Amniotic stem cell (primary cell): ENCODE data around the gene MRPS6.

Experiments used
- DNase-seq: peaks from one replicate; lab custom pipeline; 2025; lab: John Stamatoyannopoulos, UW

MRPS6 gene

GRCh38 chr21:34132926-34133325 lies 59.5 kb downstream of the MRPS6 start:
- DNase-seq, result no peak

DNA sequence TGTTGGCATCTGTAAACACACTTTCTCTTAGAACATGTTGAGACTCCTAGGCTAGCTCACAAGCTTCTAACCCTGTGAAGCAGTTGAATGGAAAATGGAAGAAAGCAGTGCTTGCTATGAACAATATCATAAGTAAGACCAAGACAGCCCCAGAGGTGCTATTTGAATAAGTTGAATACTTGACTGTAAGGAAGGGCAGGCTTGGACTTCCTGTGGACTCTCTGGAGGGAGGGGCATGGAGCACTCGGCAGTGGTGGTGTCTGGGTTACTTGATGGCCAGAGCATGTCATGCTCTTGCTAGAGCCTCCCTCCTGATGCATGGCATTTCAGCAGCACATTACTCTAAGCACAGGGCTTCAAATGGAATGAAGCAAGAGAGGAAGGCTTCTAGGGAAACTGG lies 60.0 kb downstream of the MRPS6 start:
- no peak for DNase-seq

- DNase-seq, result no peak
These were observed 60.4 kb downstream of the MRPS6 start for GRCh38 chr21:34133802-34134201.

DNA sequence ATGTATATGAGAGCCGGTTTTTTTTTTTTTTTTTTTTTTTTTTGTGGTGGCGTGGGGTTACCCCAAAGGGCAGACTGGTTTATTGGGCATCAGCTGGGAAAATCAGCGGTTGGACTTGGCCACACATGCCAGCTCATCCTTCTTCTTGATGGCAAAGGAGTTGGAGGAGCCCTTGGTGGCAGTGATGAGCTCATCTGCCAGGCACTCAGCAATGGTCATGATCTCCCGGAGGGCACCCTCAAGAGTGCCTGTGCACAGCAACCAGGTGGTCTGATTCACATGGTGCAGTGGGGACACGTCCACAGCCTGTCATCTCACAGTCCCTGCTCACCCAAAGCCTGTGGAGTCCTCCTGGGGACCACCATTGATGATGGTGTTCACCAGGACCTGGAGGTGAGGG lies 62.0 kb downstream of the MRPS6 start:
- no peak for DNase-seq

GRCh38 chr21:34141373-34141772 lies 68.0 kb downstream of the MRPS6 start:
- DNase-seq, result no peak

GRCh38 chr21:34143685-34144182 lies 70.4 kb downstream of the MRPS6 start:
- DNase-seq, result no peak

GRCh38 chr21:34144224-34144623 lies 70.8 kb downstream of the MRPS6 start:
- DNase-seq, result no peak

DNA sequence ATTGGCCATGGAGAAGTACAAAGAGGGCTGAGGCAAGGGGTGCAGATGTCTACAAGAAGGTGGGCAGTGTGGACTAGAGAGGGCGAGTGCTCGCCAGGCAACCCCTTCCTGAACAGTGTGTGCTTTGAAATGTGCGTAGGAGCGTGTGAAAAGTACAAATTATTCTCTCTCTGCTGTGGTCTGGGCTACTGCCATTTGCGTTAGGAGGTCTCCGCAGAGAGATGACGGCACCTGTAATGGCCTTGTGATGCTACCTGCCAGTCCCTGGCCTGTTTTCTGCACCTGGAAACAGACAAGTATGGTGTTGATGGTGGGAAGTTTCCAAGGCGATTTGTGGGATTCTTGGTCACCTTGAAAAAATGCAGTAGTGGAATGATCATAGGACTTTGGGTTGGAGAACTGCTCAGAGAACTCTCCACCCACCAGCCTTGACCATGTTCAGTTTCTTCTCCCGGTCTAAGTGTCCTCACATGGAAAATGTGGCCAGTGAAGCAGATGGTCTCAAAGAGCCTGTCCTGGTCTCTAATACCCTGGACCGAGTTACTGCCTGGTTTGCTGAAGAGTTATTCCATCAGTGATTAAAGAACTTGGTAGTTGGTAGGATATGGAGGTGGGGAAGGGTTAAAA lies 74.5 kb downstream of the MRPS6 start:
- no peak for DNase-seq

GRCh38 chr21:34148419-34148804 lies 75.0 kb downstream of the MRPS6 start:
- no peak for DNase-seq

DNA sequence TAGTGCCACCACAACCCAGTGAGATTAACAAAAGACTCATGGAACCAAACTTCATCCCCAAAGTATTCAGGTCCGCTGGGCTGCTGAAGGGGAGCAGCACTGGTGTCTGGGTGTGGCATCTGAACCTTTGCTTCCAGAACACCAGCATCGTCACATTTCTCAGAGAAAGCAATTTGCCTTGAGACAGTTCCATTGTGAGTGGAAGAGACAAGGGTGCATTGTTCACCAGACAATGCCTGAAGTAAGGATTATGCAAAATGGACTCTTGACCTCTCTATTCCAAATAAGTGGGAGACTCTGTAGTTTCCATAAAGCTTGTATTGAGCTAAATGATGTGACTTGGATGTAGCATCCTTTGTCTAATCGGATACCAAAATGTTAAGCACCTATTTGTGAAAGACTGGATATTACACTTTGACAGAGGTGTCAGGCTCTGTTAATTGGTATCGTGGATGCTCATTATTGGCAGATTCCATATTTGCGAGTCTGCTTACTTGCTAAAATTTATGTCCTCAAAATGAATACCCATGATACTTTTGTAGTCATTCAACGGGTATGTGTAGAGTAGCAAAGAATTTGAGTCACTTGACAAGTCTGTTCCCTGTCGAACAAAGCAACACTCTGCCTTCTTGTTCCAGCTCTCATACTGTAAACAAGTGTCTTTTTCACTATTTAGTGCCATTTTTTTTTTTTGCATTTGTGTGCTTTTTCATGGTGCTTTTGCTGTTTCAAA lies 75.6 kb downstream of the MRPS6 start:
- DNase-seq, result no peak

- no peak for DNase-seq
These were observed 79.1 kb downstream of the MRPS6 start for GRCh38 chr21:34152500-34152899.

GRCh38 chr21:34154878-34155277 lies 81.5 kb downstream of the MRPS6 start:
- DNase-seq, result no peak

GRCh38 chr21:34156957-34157356 lies 83.6 kb downstream of the MRPS6 start:
- no peak for DNase-seq

GRCh38 chr21:34157521-34157920 lies 84.1 kb downstream of the MRPS6 start:
- no peak for DNase-seq

DNA sequence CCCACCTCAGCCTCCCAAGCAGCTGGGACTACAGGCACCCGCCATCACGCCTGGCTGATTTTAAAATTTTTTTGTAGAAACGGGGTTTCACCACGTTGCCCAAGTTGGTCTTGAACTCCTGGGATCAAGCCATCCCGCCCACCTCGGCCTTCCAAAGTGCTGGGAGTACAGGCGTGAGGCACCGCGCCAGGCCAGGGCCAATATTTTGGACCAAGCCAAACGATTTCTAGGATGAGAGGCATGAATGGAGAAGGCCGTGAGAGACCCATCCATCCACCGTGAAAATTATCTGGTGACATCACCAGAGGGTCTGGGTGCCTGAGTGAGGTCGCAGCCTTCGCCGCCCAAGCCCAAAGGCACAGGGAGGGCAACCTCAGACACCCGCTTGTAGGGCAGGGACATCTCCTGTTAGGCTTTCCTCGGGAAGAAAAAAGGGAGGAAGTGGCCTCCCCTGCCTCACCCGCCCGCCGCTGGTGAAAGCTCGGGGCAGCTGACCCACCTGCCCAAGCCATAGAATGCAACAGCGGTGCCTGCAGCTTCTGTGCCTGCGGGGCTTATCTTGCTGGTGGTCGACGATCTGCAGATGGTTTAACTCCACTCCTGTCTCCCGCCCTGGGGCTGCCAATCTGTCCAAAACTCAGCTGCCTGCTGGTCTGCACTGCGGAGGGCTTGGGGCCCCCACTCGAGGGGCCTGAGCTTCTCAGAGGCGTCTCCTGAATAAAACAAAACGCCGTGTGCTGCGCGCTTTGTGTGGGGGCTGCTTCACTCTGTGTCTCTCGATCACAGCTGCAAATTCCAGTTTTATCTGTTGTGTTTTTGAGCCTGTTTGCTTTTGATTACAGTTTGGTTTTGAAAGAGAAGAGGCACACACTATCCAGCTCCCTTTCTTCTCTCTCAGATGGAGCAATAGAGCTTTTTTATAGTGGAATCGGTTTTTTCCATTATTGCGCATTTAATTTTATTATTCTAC lies 85.8 kb downstream of the MRPS6 start:
- DNase-seq, result no peak

DNA sequence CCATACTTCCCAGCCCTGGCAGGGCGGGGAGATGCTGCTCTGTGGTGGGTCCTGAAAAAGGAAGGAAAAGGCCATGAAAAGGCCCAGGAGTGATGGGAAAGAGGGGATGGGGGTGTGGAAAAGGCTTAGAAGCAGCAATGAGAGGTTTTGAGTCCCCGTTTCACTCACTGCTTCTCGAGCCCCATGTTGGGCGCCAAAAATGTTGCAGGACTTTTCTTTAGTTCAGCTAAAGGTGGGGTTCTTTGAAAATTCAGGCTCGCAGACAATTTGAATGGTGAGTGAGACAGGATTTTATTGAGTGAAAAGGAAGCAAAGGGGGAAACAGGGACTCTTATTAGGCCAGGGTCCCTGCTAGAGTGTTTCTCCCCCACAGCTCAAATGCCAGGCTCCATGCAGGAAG lies 93.1 kb downstream of the MRPS6 start:
- no peak for DNase-seq

DNA sequence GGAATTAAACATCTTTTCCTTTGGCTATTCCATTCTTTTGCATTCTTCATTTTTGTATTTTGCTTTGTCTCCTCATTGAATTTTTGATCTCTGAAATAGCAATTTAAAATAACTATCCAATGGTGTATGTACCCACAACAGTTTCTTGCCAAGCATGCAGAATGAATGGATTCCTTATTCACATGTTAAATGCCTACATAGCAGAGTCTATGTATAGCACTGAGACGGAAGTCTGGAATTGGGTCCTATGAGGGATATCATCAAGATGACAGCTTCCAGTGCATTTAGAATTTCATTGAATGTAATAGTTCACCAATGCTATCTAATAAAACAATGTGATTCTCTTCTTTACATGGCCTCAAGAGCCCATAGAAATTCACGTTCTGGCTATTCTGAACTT lies 97.5 kb downstream of the MRPS6 start:
- no peak for DNase-seq

GRCh38 chr21:34174470-34174869 lies 101.1 kb downstream of the MRPS6 start:
- no peak for DNase-seq

GRCh38 chr21:34176448-34176847 lies 103.1 kb downstream of the MRPS6 start:
- no peak for DNase-seq

- DNase-seq, result no peak
These were observed 104.7 kb downstream of the MRPS6 start for GRCh38 chr21:34177919-34178567.

DNA sequence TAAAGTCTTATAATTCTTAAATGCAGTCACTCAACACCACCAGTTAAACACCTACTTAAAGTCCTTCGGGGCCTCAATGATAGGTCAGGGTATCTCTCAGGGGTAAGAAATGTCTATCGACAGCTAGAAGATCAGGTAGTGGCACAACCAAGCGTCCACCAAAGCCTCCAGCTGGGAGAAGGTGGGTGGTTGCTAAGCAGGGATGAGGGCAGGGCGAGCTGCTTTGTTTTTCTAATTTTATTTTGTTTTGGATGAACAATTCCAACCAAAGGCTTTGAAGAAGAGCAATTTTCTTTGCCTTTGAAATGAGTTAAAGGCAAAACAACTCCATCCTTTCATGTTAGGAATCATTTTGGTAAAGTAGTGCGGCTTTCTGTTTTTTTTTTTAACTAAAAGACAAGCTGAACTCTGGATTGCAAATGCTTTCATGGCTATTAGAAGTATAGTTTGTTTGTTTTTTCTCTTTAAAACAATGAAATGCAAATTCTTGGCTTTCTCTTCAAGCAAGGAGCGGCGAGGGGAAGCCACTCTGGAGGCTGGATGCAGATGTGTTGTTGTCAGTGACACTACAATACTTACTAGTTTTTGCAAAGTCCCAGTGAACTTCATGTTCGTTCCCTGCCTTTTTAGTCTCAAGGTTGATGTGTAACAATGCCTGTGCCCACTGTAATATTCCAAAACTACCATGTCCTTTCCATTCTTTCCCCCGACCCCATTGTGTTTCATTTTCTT lies 106.0 kb downstream of the MRPS6 start:
- no peak for DNase-seq
